ENCODE measurements around the gene ZNF26. TPM values are rescaled to one million over a fixed set of nuclear protein-coding genes. Genes with fewer than 3 reads are reported as not detected.
"Not testable (repeated sequence)": the region's sequence is repeated elsewhere in the genome, so short reads cannot be mapped to it uniquely, and the experiment has no call there.

The ZNF26 gene
- total RNA-seq (10 to 100 TPM; 29.1 to 31.9 TPM), total RNA-seq (24.9 to 139 (median 53.7) reads per million in 172 experiments)
- 15.4 TPM for polyA plus RNA-seq (2013, experiment 1 of 2)
- 19.0 TPM for polyA plus RNA-seq (2013, experiment 2 of 2)

- H3K9me3 ChIP-seq (ENCODE audit: control insufficient read depth in 1 of 2, insufficient read depth in 1 of 2, low read length in 2 of 2) = peaks cover 16 to 22% of the 10 kb centered on the region in 2 experiments
- ATAC-seq (ENCODE audit: poor library complexity) (peak; percentile 96), DNase-seq (peak; percentile 75 to 95 (median 84))
- peak within 1 kb of the TSS; percentile 76 to 84 for H3K27ac ChIP-seq (ENCODE audit: low read depth in 1 of 2, low read length in 2 of 2)
- no peaks in the 10 kb centered on the region for H3K27me3 Mint-ChIP-seq
- ChIA-PET POLR2A (interaction anchor here (0.9 to 3.4 kb wide), 14 partner anchors 15 to 217 kb away, joined by 3 to 36 read pairs (median 4); partner anchors contain the start of genes CHFR, ZNF10, ZNF140 and ZNF268), CTCF (interaction anchor here (0.9 to 3.3 kb wide), 4 partner anchors 11 to 195 kb away, joined by 3 to 9 read pairs (median 6); partner anchors contain the start of gene ZNF268)
- peaks cover 6% of the 10 kb centered on the region for H3K36me3 ChIP-seq (ENCODE audit: insufficient read depth, low read length)
- peaks cover 54% of the 10 kb centered on the region for H3K36me3 Mint-ChIP-seq (ENCODE audit: low read depth)
- peak within 1 kb of the TSS; percentile 96 for H3K27ac Mint-ChIP-seq
- no peaks in the 10 kb centered on the region for H3K27me3 ChIP-seq (ENCODE audit: control insufficient read depth in 1 of 2, insufficient read depth in 2 of 2, low read length in 2 of 2)
- no peak for TF ChIP-seq CTCF (IDR thresholded peaks at IDR 0.05)
- intact Hi-C loops (cut with DNase I, micrococcal nuclease) = loop anchor here (1.0 to 5.0 kb wide), 7 partner anchors 30 to 195 kb away; partner anchors contain the start of genes ZNF140 (in 2 of the 2), ZNF268 (in 2 of the 2), ZNF84 (in 2 of the 2) and ZNF10 (in 1 of the 2)
- peaks cover 29% of the 10 kb centered on the region for H3K4me1 ChIP-seq (ENCODE audit: insufficient read depth, low read length)
- H3K4me1 Mint-ChIP-seq (ENCODE audit: low read depth) = peaks cover 38% of the 10 kb centered on the region
- peak within 1 kb of the TSS; percentile 85 for H3K4me3 ChIP-seq (ENCODE audit: low read length)
- peaks cover 11% of the 10 kb centered on the region for H3K9me3 Mint-ChIP-seq
- H3K4me3 Mint-ChIP-seq = peak within 1 kb of the TSS; percentile 97
These were observed at the start of gene ZNF26 for GRCh38 chr12:132986001-132986884. ZNF26 (plus strand) TSS chr12:132986367; CDS start chr12:132986841, 474 bp downstream.

- H3K9me3 ChIP-seq (ENCODE audit: control insufficient read depth in 1 of 2, insufficient read depth in 1 of 2, low read length in 2 of 2) = peaks cover 65 to 75% of the 10 kb centered on the region in 2 experiments
- H3K36me3 ChIP-seq (ENCODE audit: insufficient read depth, low read length); H3K27ac Mint-ChIP-seq; ATAC-seq (ENCODE audit: poor library complexity); H3K27me3 ChIP-seq (ENCODE audit: control insufficient read depth in 1 of 2, insufficient read depth in 2 of 2, low read length in 2 of 2); intact Hi-C loops (cut with DNase I, micrococcal nuclease); CTCF ChIA-PET; DNase-seq; H3K4me3 Mint-ChIP-seq; H3K27me3 Mint-ChIP-seq; H3K4me1 Mint-ChIP-seq (ENCODE audit: low read depth); H3K27ac ChIP-seq (ENCODE audit: low read depth in 1 of 2, low read length in 2 of 2); H3K4me1 ChIP-seq (ENCODE audit: insufficient read depth, low read length); POLR2A ChIA-PET; H3K4me3 ChIP-seq (ENCODE audit: low read length); H3K9me3 Mint-ChIP-seq: not testable (repeated sequence)
- peaks cover 76% of the 10 kb centered on the region for H3K36me3 Mint-ChIP-seq (ENCODE audit: low read depth)
These were observed 49.2 kb upstream of the ZNF26 start for GRCh38 chr12:132936921-132937320.

- Histone ChIP-seq H3K4me1 (ENCODE audit: insufficient read depth, low read length) (no peaks in the 10 kb centered on the region), H3K36me3 (ENCODE audit: insufficient read depth, low read length) (peaks cover 6% of the 10 kb centered on the region), H3K4me3 (ENCODE audit: low read length) (no peak overlapping the region), H3K27me3 (ENCODE audit: control insufficient read depth in 1 of 2, insufficient read depth in 2 of 2, low read length in 2 of 2) (no peaks in the 10 kb centered on the region), H3K27ac (ENCODE audit: low read depth in 1 of 2, low read length in 2 of 2) (no peak overlapping the region), H3K9me3 (ENCODE audit: control insufficient read depth in 1 of 2, insufficient read depth in 1 of 2, low read length in 2 of 2) (peaks cover 65 to 79% of the 10 kb centered on the region in 2 experiments)
- no peak for TF ChIP-seq CTCF (IDR thresholded peaks at IDR 0.05)
- ATAC-seq (ENCODE audit: poor library complexity) (no peak), DNase-seq (no peak)
- Mint-ChIP-seq H3K27me3 (no peaks in the 10 kb centered on the region), H3K4me1 (ENCODE audit: low read depth) (no peaks in the 10 kb centered on the region), H3K27ac (no peak overlapping the region), H3K4me3 (no peak overlapping the region), H3K9me3 (peaks cover 5% of the 10 kb centered on the region), H3K36me3 (ENCODE audit: low read depth) (peaks cover 76% of the 10 kb centered on the region)
- ChIA-PET CTCF (no interaction called here), POLR2A (no interaction called here)
- intact Hi-C loops (cut with DNase I, micrococcal nuclease) = no loop called here
These were observed 48.7 kb upstream of the ZNF26 start for GRCh38 chr12:132937476-132937875.

GRCh38 chr12:132938807-132939206 lies 47.4 kb upstream of the ZNF26 start:
- ATAC-seq (ENCODE audit: poor library complexity) = not testable (repeated sequence)

More at GRCh38 chr12:132938807-132939206, 47.4 kb upstream of the ZNF26 start:
- DNase-seq; H3K27ac ChIP-seq (ENCODE audit: low read depth in 1 of 2, low read length in 2 of 2); H3K4me1 ChIP-seq (ENCODE audit: insufficient read depth, low read length); H3K9me3 Mint-ChIP-seq; CTCF ChIA-PET; H3K4me3 Mint-ChIP-seq; POLR2A ChIA-PET; H3K27me3 ChIP-seq (ENCODE audit: control insufficient read depth in 1 of 2, insufficient read depth in 2 of 2, low read length in 2 of 2); H3K4me1 Mint-ChIP-seq (ENCODE audit: low read depth); H3K4me3 ChIP-seq (ENCODE audit: low read length); H3K27ac Mint-ChIP-seq; intact Hi-C loops (cut with DNase I, micrococcal nuclease); H3K27me3 Mint-ChIP-seq: not testable (repeated sequence)
- peaks cover 61 to 84% of the 10 kb centered on the region in 2 experiments for H3K9me3 ChIP-seq (ENCODE audit: control insufficient read depth in 1 of 2, insufficient read depth in 1 of 2, low read length in 2 of 2)
- H3K36me3 Mint-ChIP-seq (ENCODE audit: low read depth) = peaks cover 76% of the 10 kb centered on the region
- peaks cover 18% of the 10 kb centered on the region for H3K36me3 ChIP-seq (ENCODE audit: insufficient read depth, low read length)

All from CD4-positive, alpha-beta T cell (primary cell).